ENCODE data around the gene GIGYF2.
"Not testable (repeated sequence)": the region's sequence is repeated elsewhere in the genome, so short reads cannot be mapped to it uniquely, and the experiment has no call there.

Gene GIGYF2

DNA sequence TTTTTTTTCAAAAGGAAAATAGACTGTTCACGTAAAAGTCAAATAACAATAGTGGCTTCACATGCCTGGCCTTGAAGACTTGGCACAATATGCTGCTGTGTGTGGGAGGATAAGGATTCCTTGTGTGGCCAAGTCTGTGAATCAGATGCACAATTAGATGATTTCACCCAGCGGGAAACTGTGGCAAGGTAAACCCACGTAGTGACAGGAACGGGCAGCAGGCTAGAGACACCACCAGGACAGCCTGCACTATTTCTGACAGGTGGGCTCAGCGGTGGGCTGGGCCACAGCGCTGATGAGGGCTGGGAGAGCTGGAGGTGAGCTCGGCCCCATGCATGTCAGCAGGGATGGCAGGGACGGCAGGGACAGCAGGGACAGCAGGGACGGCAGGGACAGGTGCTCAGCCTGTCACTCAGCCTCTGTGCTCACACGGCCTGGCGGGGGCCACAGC, 194.5 kb downstream of the GIGYF2 start:
- no peak for DNase-seq (ENCODE audit: low read depth in 2 of 2)

DNA sequence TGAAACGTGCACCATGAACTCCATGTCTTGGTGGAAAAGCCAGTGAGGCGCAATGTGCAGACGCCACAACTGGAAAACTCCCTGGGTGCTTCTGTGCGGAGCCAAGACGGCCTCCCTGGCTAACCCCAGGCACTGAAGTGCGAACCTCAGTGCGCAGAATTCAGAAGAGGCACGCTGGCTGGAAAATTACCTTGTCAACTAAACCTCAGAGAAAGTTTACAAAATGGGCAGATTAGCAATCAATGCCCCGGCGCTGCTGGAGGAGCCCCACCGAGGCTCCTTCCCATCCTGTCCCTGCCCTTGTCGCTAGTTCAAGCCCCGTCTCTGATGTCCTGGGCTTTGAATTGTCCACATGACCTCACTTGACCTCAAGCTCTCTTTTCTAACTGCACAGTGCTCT, 195.1 kb downstream of the GIGYF2 start:
- no peak for DNase-seq (ENCODE audit: low read depth in 2 of 2)

DNA sequence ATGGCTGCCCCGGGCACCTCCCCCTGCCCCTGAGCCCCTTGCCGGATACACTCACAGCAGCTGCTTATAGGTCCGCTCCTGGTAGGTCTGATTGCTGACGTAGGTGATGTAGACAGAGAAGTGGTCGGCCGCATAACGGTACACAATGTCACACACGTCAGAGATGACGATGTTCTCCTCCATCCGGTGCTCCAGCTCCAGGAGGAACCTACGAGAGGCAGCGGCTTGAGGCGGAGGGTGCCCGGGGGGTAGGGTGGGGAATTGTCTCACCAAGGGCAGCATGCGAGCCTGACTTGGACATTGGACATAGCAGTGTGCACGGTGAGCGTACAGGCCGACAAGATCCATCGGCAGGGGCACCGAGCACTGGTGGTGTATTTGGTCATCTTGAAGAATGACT, 195.7 kb downstream of the GIGYF2 start:
- no peak for DNase-seq (ENCODE audit: low read depth in 2 of 2)

DNA sequence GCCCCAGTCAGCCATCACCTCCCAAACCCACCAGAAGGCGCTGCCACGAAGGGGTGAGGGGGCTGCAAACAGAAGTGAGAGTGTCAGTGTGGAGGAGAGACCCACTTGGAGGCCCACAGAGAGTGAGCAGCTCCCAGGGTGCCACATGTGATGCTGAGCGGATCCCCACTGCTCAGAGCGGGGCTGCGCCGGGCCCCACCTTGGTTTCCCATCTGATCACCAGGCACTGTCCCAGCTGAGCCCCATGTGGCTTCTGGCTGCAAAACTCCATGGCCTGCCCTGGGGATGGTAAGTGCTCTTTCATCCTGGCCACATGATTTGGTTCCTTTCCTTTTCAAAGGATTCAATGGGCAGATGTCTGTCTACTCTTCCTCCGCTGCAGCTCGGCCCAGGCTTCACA, 196.7 kb downstream of the GIGYF2 start:
- no peak for DNase-seq (ENCODE audit: low read depth in 2 of 2)

DNA sequence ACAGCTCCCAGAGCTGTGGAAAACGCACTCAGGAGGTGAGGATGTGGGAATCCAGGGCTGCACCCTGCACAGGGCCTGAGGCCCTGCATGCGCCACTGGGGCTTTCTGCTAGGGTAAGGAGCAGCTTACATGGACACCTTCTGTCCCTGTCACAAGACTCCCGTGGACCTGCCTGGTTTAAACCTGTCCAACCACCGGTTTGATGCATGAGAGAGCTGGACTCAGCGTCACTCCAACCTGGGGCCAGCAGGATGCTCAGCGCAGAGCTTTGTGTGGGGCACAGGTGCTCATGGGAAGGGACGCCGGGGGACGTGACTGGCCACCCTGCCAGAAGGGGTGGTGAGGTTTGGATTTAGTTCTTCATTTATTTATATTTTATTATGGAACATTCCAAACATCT, 197.1 kb downstream of the GIGYF2 start:
- no peak for DNase-seq (ENCODE audit: low read depth in 2 of 2)

DNA sequence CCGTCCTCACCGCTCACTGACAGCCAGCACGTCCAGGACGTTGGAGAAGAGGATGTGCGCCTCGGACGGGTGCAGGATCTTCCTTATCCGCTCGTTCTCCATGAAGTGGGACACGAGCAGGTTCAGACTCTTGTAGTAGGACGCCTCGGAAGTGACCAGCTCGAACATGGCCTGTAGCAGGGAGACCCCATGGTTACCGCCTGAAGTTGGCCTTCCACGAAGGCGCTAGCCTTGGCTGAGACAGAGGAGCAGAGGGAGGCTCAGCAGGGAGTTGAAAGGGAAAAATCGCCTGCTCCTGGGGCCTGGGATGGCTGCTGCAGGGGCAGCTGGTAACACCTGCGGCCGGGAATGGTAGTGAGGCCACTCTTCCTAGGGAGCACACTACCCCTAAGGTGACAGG, 197.6 kb downstream of the GIGYF2 start:
- DNase-seq (ENCODE audit: low read depth in 2 of 2) = no peak

DNA sequence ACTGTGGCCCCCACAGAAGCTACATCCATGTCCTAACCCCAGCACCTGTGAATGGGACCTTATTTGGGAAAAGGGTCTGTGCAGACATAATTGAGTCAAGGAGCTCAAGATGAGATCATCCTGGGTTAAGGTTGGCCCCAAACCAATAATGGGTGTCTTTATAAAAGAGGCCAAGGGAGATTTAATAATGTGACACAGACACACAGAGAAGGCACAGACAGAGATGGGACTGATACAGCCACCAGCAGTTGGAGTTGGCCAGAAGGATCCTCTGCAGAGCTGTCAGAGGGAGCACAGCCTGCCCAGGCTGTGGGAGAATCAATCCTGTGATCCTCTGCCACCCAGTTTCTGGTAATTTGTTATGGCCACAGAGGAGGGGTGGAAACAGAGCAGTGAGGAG, 199.0 kb downstream of the GIGYF2 start:
- no peak for DNase-seq (ENCODE audit: low read depth in 2 of 2)

DNA sequence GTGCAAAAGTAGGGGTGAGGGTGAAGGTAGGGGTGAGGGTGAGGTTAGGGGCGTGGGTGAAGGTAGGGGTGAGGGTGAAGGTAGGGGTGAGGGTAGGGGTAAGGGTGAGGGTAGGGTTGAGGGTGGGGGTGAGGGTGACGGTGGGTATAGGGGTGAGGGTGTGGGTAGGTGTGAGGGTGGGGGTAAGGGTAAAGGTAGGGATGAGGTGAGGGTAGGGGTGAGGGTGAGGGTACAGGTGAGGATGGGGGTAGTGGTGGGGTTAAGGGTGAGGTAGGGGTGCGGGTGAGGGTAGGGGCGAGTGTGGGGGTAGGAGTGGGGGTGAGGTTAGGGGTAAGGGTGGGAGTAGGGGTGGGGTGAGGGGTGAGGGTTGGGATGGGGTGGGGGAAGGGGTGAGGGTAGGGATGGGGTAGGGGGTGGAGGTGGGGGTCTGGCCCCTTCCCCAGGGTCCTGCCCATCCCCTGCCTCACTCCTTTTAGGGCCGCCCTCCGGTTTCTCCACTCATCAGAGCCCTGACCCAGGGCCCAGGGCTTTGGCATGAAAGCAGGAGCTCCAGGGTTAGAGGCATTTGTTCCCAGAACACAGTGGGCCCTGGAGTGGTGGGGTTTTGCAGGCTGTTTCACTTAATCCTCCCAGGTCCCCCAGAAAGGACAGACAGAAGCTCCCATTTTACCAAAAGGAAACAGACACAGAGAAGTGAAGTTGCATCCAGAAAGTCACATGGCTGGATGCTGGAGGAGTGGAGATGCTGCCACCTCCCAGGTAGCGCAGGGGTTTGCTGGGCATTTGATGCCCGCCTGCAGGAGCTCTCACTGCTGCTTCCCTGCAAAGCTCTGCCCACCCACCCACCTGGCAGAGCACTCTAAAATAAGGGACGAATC, 199.8 kb downstream of the GIGYF2 start:
- DNase-seq (ENCODE audit: low read depth in 2 of 2) = no peak

DNA sequence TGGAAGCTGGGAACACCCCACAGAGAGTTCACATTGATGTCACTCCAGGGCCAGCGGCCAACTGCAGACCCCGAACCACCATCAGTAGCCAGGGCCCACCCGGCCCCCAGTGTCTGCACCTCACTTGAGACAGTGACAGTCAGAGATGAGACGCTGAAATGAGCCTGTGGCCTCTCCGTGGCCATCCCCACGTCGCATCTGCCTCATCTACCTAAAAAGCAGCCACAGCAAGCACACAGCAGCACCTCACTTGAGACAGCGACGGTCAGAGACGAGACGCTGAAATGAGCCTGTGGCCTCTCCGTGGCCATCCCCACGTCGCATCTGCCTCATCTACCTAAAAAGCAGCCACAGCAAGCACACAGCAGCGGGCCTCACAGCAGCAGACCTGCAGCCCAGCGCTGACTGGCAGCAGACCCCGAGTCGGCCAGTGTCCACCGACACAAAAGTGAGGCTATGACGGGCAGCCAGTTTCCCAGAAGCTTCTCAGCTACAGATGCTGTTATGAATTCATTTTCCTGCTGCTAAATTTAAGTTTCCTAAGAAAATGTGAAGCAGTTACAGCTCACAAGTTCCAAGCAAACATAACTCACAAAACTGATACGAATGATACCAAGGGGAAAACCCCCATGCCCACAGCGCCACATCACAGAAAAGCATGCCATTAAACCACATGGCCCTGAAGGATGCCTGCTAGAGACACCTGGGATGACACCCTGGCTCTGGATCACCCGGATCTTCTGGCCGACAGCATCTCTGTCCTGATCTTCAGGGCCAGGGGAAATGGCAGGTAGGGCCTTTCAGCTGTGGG, 200.7 kb downstream of the GIGYF2 start:
- no peak for DNase-seq (ENCODE audit: low read depth in 2 of 2)

DNA sequence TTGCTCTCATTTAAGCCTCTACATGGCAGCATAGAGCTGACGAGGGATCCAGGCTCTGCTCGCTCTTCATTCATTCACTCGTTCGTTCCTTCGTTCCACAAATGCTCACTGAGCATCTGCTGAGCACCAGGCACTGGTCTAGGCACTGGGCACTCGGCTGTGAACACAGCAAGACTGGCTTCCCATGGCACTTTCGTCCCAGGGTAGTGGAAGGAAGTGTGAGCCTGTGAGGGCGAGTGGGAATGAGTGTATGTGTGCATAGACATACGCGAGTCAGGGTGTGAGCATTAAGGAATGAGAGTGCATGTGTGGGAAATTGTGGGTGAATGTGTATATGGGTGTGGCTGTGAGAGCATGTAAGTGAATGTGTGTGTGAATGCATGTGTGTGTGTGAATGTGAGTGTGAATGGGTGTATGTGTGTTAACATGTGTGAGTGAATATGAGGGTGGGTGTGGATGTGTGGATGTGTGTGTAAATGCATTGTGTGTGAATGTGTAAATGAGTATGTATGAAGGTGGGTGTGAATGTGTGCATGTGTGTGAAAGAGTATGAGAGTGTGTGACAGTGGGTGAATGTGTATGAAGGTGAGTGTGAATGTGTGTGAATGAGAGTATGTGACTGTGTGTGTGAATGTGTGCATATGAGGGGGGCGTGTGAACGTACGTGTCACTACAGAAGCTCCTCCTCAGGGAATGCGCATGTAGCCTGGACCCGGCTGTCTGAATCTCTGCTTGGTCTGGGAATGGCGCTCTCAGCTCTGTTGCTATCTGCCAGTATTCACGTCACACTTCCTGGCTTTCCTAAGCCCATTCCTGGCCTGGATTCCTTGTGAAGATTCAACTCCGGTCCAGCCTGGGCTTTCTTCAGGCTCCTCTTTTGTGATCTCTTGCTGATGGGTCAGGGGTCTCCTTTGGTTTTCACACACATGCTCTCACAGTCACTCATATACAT, 201.7 kb downstream of the GIGYF2 start:
- DNase-seq (ENCODE audit: low read depth in 2 of 2) = no peak

DNA sequence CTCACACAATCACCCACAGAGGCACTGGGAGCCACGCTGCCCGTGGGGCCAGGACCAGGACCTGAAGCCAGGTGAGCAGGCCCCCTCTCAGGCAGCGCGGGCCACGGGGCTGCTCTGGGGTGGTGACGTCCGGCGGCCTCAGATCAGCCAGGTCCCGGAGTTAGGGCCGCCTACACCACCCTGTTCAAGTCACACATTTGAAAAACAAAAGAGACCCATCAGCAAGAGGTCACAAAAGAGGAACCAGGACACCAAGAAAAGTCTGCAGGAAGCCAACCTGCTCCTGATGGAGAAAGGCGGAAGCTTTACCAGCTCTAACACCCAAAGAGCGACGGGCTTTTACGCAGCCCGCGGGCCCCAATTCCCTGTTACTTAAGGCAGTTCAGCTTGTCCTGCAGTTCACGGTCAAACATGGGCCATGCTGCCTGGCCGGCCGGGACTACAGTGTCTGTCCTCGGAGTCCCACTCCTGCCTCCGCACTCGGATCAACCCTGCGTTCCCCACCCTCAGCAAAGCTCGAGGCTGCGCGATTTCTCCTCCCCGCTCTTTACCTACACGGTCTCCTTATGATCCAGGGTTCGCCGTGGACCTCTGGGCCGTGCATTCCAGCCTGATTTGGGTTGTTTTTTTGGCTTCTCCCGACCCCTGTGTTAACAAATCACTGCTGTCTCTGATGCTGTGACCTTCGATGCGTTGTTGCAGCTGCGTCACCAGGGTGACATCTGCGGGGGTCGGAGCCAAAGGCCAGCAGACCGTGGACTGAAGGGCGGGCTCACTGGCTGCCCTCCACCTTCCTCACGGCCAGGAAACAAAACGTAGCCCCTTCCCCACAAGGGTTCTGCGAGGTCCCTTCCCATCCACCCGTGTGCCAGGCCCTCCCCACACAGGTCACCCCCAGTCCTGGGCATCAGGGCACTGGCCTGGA, 203.9 kb downstream of the GIGYF2 start:
- no peak for DNase-seq (ENCODE audit: low read depth in 2 of 2)

DNA sequence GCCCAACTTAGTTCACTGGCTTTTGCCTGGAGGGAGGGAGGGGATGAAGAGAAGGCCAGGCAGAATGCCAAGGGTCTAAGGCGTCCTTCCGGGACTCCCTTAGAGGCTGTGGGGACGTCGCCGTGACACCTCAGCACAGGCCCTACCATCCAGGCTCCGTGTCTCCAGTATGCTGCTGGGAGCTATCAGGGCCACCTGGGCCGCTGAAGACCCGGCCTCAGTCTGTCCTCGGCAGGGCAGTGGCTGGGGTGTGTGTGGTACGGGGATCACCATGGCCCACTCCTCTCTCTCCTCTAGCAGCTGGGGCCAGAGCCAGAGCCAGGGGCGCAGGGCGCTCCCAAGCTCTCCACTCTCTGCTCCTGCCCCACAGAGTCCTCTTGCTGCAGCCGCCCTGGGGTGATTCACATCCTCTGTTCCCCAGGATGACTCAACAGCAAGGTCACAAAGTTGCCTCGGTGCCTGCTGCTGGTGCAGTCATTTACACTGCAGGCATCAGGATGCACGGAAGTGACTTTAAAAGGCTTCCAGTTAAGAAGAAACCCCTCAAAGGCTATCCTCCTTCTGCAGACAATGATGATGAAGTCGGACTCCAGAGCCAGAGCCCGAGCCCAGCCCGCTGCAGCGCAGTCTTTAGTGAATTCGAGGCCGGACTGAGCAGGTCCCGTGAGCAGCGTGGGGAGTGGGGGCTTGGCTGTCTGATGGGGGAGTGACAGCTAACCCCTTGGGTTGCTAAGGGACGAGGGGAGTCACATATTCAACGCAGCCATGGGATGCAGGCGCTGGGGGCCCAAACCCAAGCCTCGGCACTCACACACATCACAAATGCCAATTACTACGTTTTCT, 204.8 kb downstream of the GIGYF2 start:
- DNase-seq (ENCODE audit: low read depth in 2 of 2) = no peak

DNA sequence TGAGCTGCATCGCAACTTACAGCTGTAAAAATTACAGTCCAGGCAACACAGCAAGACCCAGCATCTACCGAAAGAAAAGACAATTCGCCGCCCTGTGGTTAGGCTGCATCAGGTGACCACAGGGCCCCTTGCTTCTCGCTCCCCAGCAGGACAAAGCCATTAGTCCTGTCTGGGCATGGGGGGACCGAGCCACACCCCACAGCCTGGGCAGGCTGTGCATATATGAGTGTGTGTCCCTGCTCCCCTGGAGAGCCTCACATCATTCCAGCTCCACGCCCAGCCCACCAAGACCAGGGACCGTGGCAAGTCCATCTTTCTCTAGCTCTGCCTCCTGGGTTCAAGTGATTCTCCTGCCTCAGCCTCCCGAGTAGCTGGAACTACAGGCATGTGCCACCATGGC, 206.9 kb downstream of the GIGYF2 start:
- DNase-seq (ENCODE audit: low read depth in 2 of 2) = no peak

DNA sequence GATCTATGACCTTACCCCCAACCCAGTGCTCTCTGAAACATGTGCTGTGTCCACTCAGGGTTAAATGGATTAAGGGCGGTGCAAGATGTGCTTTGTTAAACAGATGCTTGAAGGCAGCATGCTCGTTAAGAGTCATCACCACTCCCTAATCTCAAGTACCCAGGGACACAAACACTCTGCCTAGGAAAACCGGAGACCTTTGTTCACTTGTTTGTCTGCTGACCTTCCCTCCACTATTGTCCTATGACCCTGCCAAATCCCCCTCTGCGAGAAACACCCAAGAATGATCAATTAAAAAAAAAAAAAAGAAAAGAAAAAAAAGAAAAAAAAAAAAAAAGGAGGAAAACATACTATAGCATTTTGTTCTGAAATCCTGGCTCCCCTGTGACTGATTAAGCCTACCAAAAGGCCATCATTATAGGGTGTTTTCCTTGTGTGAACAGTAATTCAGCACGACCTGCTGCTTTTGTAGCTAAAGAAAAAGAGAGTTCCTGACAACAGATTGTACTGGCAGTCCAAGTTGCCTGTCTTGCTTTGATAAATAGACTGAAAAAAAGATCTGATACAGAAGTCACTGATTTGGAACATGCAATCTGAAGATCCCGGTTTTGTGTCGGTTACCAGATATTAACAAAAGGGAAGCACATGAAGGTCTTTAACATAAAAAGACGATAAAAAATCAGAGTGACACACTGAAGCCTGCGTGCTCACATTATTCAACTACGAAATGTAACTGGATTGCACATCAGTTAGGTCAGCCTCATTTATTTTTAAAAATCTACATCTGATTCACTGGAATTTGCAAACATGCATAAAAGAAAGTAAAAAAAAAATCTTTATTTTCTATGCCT, 210.0 kb downstream of the GIGYF2 start:
- not testable (repeated sequence) for DNase-seq (ENCODE audit: low read depth in 2 of 2)

DNA sequence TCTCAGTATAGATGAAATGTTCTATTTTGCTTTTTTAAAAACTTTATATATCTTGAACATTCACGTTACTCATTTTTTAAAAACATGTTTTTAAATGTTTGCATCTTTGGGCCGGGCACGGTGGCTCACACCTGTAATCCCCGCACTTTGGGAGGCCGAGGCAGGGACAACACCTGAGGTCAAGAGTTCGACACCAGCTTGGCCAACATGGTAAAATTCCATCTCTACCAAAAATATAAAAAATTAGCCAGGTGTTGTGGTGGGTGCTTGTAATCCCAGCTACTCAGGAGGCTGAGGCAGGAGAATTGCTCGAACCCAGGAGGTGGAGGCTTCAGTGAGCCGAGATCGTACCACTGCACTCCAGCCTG, 210.6 kb downstream of the GIGYF2 start:
- DNase-seq (ENCODE audit: low read depth in 2 of 2) = not testable (repeated sequence)

DNA sequence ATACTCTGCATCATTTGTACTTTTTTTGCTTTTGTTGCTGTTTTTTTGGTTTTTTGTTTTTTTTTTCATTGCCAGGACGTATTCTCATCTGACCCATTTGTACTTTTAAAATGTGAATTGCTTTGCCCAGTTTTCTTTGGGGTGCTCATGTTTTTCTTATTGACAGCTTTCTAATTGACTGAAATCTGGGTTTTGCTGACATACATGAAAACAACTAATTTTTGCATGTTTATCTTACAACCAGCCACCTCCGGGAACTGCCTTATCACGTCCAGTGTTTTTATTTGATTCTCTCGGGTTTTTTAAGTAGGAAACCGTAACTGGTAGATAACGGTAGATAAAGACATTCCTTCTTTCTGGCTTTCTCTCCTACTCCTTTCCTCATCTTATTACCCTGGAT, 211.6 kb downstream of the GIGYF2 start:
- DNase-seq (ENCODE audit: low read depth in 2 of 2) = no peak

Measured in stimulated activated CD8-positive, alpha-beta memory T cell treated with anti-CD3 and anti-CD28 coated beads, Interleukin-2, amount 100 ng/mL, for 1 hour (primary cell).